ENCODE results near the gene UBE2G1. TPM values are rescaled to one million over a fixed set of nuclear protein-coding genes. Genes with fewer than 3 reads are reported as not detected.

UBE2G1 gene
- total RNA-seq = 31.5 and 52.0 TPM in 2 replicates

GRCh38 chr17:4366327-4367063, at the start of gene UBE2G1:
UBE2G1 (minus strand) TSS chr17:4366675; CDS start chr17:4366316, 359 bp downstream.

GRCh38 chr17:4263282-4264215, 102.9 kb downstream of the UBE2G1 start, which contains the start of gene ANKFY1:
ANKFY1 (minus strand) TSS chr17:4263979; CDS start chr17:4263941, 38 bp downstream.

Small RNAs within 50 kb of the gene (small RNA-seq; reads per million reads assigned to genes)
- not detected for gene RN7SL774P (ENCODE audit: low replicate concordance)

Other genes starting within 250 kb of the UBE2G1 start
- 41.1 and 67.4 TPM in 2 replicates for gene ZZEF1, start 223.6 kb downstream of the UBE2G1 start, total RNA-seq
- gene CYB5D2, start 223.5 kb downstream of the UBE2G1 start, total RNA-seq = 18.6 and 25.6 TPM in 2 replicates
- 36.8 and 54.5 TPM in 2 replicates for gene ANKFY1, start 102.7 kb downstream of the UBE2G1 start, total RNA-seq
- not detected in 2 replicates for gene SPNS3, start 67.3 kb upstream of the UBE2G1 start, total RNA-seq
- 0.44 TPM in 1 of 2 replicates, not detected in the other for gene SPNS2, start 132.2 kb upstream of the UBE2G1 start, total RNA-seq
- gene MYBBP1A, start 188.7 kb upstream of the UBE2G1 start, total RNA-seq = 75.5 and 93.6 TPM in 2 replicates
- not detected in 2 replicates for gene GGT6, start 193.9 kb upstream of the UBE2G1 start, total RNA-seq
- gene SMTNL2, start 217.9 kb upstream of the UBE2G1 start, total RNA-seq = not detected in 2 replicates